Fibroblast of lung (primary cell): ENCODE data around the gene CNTNAP4. TPM values are rescaled to one million over a fixed set of nuclear protein-coding genes. Genes with fewer than 3 reads are reported as not detected.

Experiments
- DNase-seq, 2 donors: peaks; one replicate each; pipeline versions ENCODE4 v3.0.0 to v3.0.0-alpha.2; 2010; ENCODE audit warnings: low read depth in 2 of 2
- H2AFZ ChIP-seq: 2 replicates; pipeline ENCODE4 v1.5.1; 2012; ENCODE audit warnings: low read length, control low read depth, inconsistent platforms
- H3K27ac ChIP-seq: 2 replicates; pipeline ENCODE4 v1.5.1; 2011; ENCODE audit warnings: low read length, control low read depth; ENCODE audit not compliant: insufficient read depth
- H3K27me3 ChIP-seq: 2 replicates; pipeline ENCODE4 v1.5.1; 2011; ENCODE audit warnings: mild to moderate bottlenecking, low read length; ENCODE audit not compliant: control insufficient read depth, insufficient read depth
- H3K36me3 ChIP-seq: 2 replicates; pipeline ENCODE4 v1.5.1; 2011; ENCODE audit warnings: low read length; ENCODE audit not compliant: control insufficient read depth, insufficient read depth
- H3K4me1 ChIP-seq: 2 replicates; pipeline ENCODE4 v1.5.1; 2011; ENCODE audit warnings: low read length; ENCODE audit not compliant: control insufficient read depth, insufficient read depth; ENCODE audit errors: extremely low read depth
- H3K4me2 ChIP-seq: 2 replicates; pipeline ENCODE4 v1.5.1; 2011; ENCODE audit warnings: low read length, control low read depth; ENCODE audit not compliant: insufficient read depth; ENCODE audit errors: extremely low read depth
- H3K4me3 ChIP-seq, 4 experiments: fragments of 200-600 bp in 1 of 4; sonication (generic) in 1 of 4; replicated peaks in 1 of 4; 2 replicates each; pipeline ENCODE4 v1.5.1; 2011 to 2016; ENCODE audit warnings: low read length in 4 of 4, low read depth in 3 of 4, mild to moderate bottlenecking in 3 of 4, control low read depth in 2 of 4, inconsistent platforms in 1 of 4, mixed read lengths in 1 of 4; ENCODE audit not compliant: insufficient read depth in 1 of 4; ENCODE audit errors: control extremely low read depth in 1 of 4
- H3K79me2 ChIP-seq: 2 replicates; pipeline ENCODE4 v1.5.1; 2012; ENCODE audit warnings: mild to moderate bottlenecking, low read length, inconsistent platforms; ENCODE audit not compliant: control insufficient read depth, insufficient read depth
- H3K9ac ChIP-seq: 2 replicates; pipeline ENCODE4 v1.5.1; 2011; ENCODE audit warnings: mild to moderate bottlenecking, low read length, control low read depth; ENCODE audit not compliant: insufficient read depth
- H3K9me3 ChIP-seq: 2 replicates; pipeline ENCODE4 v1.5.1; 2012; ENCODE audit warnings: low read depth, low read length; ENCODE audit not compliant: control insufficient read depth, insufficient read depth
- H4K20me1 ChIP-seq: 2 replicates; pipeline ENCODE4 v1.5.1; 2011; ENCODE audit warnings: low read length; ENCODE audit not compliant: control insufficient read depth, insufficient read depth; ENCODE audit errors: extremely low read depth
- EZH2 ChIP-seq: IDR thresholded peaks from 2 replicates; pipeline ENCODE4 v1.5.1; 2012; ENCODE audit warnings: low read length, control low read depth, mild to moderate bottlenecking; ENCODE audit errors: missing control alignments
- polyA plus RNA-seq, 2 donors: library from polyadenylated mRNA; depleted of rRNA in 1 of 2; stranded (reverse) in 1 of 2; unstranded in 1 of 2; fragments of >200 nt; gene quantifications; 2 replicates each; pipeline ENCODE4 v1.2.1, GENCODE V29; 2011 to 2012; ENCODE audit warnings: missing spikeins in 1 of 2
- total RNA-seq: library from RNA; depleted of rRNA; stranded (reverse); fragments of >200 nt; gene quantifications from 2 replicates; pipeline ENCODE4 v1.2.1, GENCODE V29; 2014
- TF ChIP-seq, protein P1 (sequence below), 2 donors: IDR thresholded peaks in 1 of 2; conservative IDR thresholded peaks in 1 of 2; 1 replicate in 1 of 2; 2 replicates in 1 of 2; pipeline ENCODE4 v1.5.1; 2011 to 2012; ENCODE audit warnings: low read length in 2 of 2, control low read depth in 1 of 2, inconsistent platforms in 1 of 2, low read depth in 1 of 2, mild to moderate bottlenecking in 1 of 2

The CNTNAP4 gene
- total and polyA plus RNA-seq, 2 donors (not counting 1 experiment from before 2014, with no cell fraction given), result not detected

DNA sequence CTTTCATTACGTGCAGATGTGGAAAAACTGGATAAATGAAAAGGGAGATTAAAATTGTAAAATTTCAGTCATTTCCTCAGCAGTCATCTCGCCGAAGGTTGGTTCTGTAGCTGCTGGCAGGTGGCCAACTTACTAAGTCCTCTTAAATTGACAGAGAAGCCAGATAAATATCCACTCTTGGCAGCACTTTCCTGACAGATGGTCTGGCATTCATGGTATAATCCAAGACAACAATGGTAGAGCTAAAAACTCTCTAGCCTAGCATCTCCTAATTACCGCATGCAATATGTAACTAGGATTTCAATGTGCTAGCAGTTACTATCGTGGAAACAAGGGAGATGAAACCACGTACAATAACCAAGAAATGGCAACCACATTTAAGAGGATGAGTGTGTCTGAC is 306.3 kb downstream of the CNTNAP4 start:
- Histone ChIP-seq H3K4me2 (no peak overlapping the region), H2AFZ (no peak overlapping the region), H4K20me1 (no peaks in the 10 kb centered on the region), H3K4me1 (no peaks in the 10 kb centered on the region), H3K9me3 (no peaks in the 10 kb centered on the region), H3K4me3 (no peak overlapping the region), H3K9ac (no peak overlapping the region), H3K27me3 (no peaks in the 10 kb centered on the region), H3K36me3 (no peaks in the 10 kb centered on the region), H3K27ac (no peak overlapping the region), H3K79me2 (no peaks in the 10 kb centered on the region)
- DNase-seq, result peak in 1 of 2 donors; percentile 20
- TF ChIP-seq, protein P1, sequence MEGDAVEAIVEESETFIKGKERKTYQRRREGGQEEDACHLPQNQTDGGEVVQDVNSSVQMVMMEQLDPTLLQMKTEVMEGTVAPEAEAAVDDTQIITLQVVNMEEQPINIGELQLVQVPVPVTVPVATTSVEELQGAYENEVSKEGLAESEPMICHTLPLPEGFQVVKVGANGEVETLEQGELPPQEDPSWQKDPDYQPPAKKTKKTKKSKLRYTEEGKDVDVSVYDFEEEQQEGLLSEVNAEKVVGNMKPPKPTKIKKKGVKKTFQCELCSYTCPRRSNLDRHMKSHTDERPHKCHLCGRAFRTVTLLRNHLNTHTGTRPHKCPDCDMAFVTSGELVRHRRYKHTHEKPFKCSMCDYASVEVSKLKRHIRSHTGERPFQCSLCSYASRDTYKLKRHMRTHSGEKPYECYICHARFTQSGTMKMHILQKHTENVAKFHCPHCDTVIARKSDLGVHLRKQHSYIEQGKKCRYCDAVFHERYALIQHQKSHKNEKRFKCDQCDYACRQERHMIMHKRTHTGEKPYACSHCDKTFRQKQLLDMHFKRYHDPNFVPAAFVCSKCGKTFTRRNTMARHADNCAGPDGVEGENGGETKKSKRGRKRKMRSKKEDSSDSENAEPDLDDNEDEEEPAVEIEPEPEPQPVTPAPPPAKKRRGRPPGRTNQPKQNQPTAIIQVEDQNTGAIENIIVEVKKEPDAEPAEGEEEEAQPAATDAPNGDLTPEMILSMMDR (conservative IDR thresholded peaks at IDR 0.05 in 1 of 2, IDR thresholded peaks at IDR 0.05 in 1 of 2; ENCODE audit: low read depth in 1 of 2, low read length in 2 of 2), result no peak
- TF ChIP-seq EZH2, result no peak

DNA sequence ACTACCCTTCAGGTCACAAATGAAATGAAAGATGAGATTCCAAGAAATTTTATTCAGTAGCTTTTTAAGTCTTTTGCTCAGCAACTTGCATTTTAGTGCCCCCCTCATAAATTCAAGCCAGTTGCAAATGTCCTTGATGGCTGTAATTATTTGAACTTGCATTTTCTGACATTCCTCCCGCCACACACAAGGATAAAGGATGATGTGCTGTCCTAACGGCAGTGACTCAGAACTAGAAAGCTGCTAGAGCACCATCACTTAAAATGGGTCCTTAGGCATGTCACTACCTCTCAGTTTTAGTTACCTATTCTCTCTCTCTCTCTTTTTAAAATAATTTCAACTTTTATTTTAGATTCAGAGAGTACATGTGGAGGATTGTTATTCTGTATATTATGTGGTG is 306.7 kb downstream of the CNTNAP4 start:
- no peak overlapping the region for H3K4me3 ChIP-seq
- no peaks in the 10 kb centered on the region for H3K27me3 ChIP-seq
- no peaks in the 10 kb centered on the region for H3K79me2 ChIP-seq
- H3K36me3 ChIP-seq, result no peaks in the 10 kb centered on the region
- no peak for DNase-seq
- no peaks in the 10 kb centered on the region for H3K9me3 ChIP-seq
- no peak overlapping the region for H3K4me2 ChIP-seq
- no peak overlapping the region for H3K27ac ChIP-seq
- H2AFZ ChIP-seq, result no peak overlapping the region
- no peak overlapping the region for H3K9ac ChIP-seq
- H4K20me1 ChIP-seq, result no peaks in the 10 kb centered on the region
- no peaks in the 10 kb centered on the region for H3K4me1 ChIP-seq
- TF ChIP-seq, protein P1 (conservative IDR thresholded peaks at IDR 0.05 in 1 of 2, IDR thresholded peaks at IDR 0.05 in 1 of 2; ENCODE audit: low read depth in 1 of 2, low read length in 2 of 2), result no peak
- no peak for TF ChIP-seq EZH2

DNA sequence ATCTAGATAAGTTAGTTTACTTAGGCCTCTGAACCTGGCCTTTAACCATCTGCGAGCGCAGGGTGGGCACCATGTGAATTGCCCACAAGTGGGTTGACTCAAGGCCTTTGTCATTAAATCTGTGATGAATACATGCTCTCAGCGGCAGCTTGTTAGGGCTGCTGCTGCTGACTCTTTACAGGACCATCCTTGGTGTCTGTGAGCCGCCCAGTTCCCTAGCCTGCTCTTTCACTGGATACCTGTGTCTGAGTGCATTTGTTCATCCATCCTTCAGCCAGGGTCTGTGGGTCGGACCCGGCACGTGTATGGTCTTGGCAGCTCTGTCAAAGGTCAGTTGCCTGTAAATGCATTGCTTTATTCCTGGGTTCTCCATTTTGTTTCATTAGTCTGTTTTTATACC is 321.3 kb downstream of the CNTNAP4 start:
- no peaks in the 10 kb centered on the region for H3K4me1 ChIP-seq
- TF ChIP-seq EZH2, result no peak
- TF ChIP-seq, protein P1 (conservative IDR thresholded peaks at IDR 0.05 in 1 of 2, IDR thresholded peaks at IDR 0.05 in 1 of 2; ENCODE audit: low read depth in 1 of 2, low read length in 2 of 2), result no peak
- H3K4me2 ChIP-seq, result no peak overlapping the region
- H3K4me3 ChIP-seq, result no peak overlapping the region
- H3K79me2 ChIP-seq, result no peaks in the 10 kb centered on the region
- H3K36me3 ChIP-seq, result no peaks in the 10 kb centered on the region
- no peak overlapping the region for H2AFZ ChIP-seq
- H3K27me3 ChIP-seq, result no peaks in the 10 kb centered on the region
- H3K27ac ChIP-seq, result no peak overlapping the region
- no peak overlapping the region for H3K9ac ChIP-seq
- H3K9me3 ChIP-seq, result no peaks in the 10 kb centered on the region
- no peak for DNase-seq
- no peaks in the 10 kb centered on the region for H4K20me1 ChIP-seq
